Measurements from ENCODE around the gene GLIS1.

GLIS1 gene

DNA sequence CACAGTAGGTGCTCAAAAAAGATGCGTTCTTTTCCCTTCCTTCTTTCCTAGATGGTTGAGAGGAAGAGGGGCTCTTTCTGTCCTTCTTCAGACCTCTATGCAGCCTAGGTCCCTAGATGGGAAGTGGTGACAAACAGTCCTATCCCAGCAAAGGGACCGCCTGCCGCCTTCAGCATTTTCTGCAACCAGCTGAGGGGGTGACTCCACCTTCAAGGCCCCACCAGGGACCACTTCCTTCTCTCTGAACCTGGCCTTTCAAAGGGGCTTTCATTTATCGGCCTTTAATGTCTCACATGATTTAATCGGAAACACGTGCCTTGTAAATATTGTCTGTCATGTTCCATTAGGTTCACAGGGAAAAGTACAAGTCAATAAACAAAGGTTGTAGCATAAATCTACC is 32.6 kb downstream of the GLIS1 start:
- Histone ChIP-seq H3K4me3 (ENCODE audit: insufficient read depth in 1 of 2, low read depth in 1 of 2, low read length in 2 of 2) (no peak overlapping the region), H4K8ac (ENCODE audit: low read length) (no peak overlapping the region)

DNA sequence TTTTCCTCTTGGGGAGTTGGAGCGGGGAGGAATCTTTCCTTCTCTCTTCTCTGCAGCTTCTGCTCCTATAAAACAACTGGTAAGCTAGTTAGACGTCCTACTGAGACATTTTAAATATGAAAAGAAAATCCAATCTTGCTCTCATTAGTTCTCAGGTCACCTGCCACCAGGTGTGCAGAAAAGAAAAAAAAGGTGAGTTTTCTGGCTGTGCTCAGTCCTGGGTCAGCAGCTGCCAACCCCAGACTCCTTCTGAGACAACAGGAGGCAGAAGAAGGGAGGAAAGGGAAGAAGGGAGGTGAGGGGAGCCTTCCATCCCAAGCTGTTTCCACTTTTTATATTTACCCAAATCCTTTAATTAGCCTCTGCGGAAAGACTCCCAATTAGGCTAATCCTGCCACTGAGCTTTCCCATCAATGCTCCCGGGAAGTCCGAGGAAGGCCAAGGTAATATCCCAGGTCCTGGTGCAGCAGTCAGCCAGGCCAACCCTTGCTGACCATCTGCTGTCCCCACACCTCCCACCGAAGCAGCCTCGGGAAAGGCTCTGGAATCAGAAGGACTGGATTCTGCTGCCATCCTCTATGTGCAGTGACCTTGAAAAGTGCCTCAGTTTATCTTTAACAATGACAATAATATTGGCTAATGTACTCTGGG is 33.4 kb downstream of the GLIS1 start:
- Histone ChIP-seq H3K4me3 (ENCODE audit: insufficient read depth in 1 of 2, low read depth in 1 of 2, low read length in 2 of 2) (no peak overlapping the region), H3K36me3 (ENCODE audit: control insufficient read depth in 1 of 2, insufficient read depth in 2 of 2, low read depth in 1 of 2, low read length in 2 of 2) (peaks cover 0 to 25% of the 10 kb centered on the region in 2 experiments), H2BK12ac (ENCODE audit: low read length in 2 of 2) (no peak overlapping the region), H3K9me3 (ENCODE audit: control insufficient read depth, low read length) (peaks cover 5% of the 10 kb centered on the region), H2BK5ac (ENCODE audit: low read depth, low read length, poor library complexity, severe bottlenecking) (no peak overlapping the region), H2BK15ac (ENCODE audit: low read depth, poor library complexity, severe bottlenecking) (no peak overlapping the region), H3K9ac (ENCODE audit: low read length) (no peak overlapping the region), H3K14ac (ENCODE audit: low read length in 2 of 2) (no peak overlapping the region), H3K27me3 (ENCODE audit: control insufficient read depth in 1 of 2, insufficient read depth in 1 of 2, low read length in 2 of 2) (peaks cover 0 to 67% of the 10 kb centered on the region in 2 experiments), H3K23ac (ENCODE audit: low read length in 2 of 2) (no peak overlapping the region), H2AK5ac (ENCODE audit: low read length, severe bottlenecking) (no peak overlapping the region), H2AFZ (ENCODE audit: low read depth, low read length) (no peak overlapping the region), H3K4me1 (ENCODE audit: control insufficient read depth, insufficient read depth, low read depth, low read length) (peaks cover 8% of the 10 kb centered on the region), H4K8ac (ENCODE audit: low read length) (no peak overlapping the region), H3K27ac (ENCODE audit: low read length, poor library complexity, severe bottlenecking) (no peak overlapping the region), H4K91ac (ENCODE audit: low read length) (no peak overlapping the region), H3K18ac (ENCODE audit: low read depth in 1 of 2, low read length in 2 of 2) (no peak overlapping the region), H2BK120ac (ENCODE audit: low read depth, low read length) (no peak overlapping the region), H3K4ac (ENCODE audit: low read depth in 1 of 2, low read length in 2 of 2) (no peak overlapping the region), H3K79me1 (replicated peaks; ENCODE audit: low read length, poor library complexity, severe bottlenecking) (peaks cover 39% of the 10 kb centered on the region), H3K4me2 (ENCODE audit: low read length, poor library complexity, severe bottlenecking) (no peak overlapping the region)
- WGBS: 46% methylated on average over 4 of the region's 7 CpGs
- no peak for DNase-seq

More for the DNA sequence above, 32.6 kb downstream of the GLIS1 start:
- no peak overlapping the region for H2BK12ac ChIP-seq (ENCODE audit: low read length in 2 of 2)
- no peak overlapping the region for H3K18ac ChIP-seq (ENCODE audit: low read depth in 1 of 2, low read length in 2 of 2)
- no peak overlapping the region for H2AK5ac ChIP-seq (ENCODE audit: low read length, severe bottlenecking)
- H3K9ac ChIP-seq (ENCODE audit: low read length): no peak overlapping the region
- H2BK120ac ChIP-seq (ENCODE audit: low read depth, low read length): no peak overlapping the region
- H3K4me1 ChIP-seq (ENCODE audit: control insufficient read depth, insufficient read depth, low read depth, low read length): peaks cover 13% of the 10 kb centered on the region
- H3K14ac ChIP-seq (ENCODE audit: low read length in 2 of 2): no peak overlapping the region
- H3K36me3 ChIP-seq (ENCODE audit: control insufficient read depth in 1 of 2, insufficient read depth in 2 of 2, low read depth in 1 of 2, low read length in 2 of 2): peaks cover 0 to 27% of the 10 kb centered on the region in 2 experiments
- H3K79me1 ChIP-seq (replicated peaks; ENCODE audit: low read length, poor library complexity, severe bottlenecking): peaks cover 40% of the 10 kb centered on the region
- no peak overlapping the region for H3K23ac ChIP-seq (ENCODE audit: low read length in 2 of 2)
- H3K4me2 ChIP-seq (ENCODE audit: low read length, poor library complexity, severe bottlenecking): no peak overlapping the region
- no peak overlapping the region for H3K4ac ChIP-seq (ENCODE audit: low read depth in 1 of 2, low read length in 2 of 2)
- H3K27ac ChIP-seq (ENCODE audit: low read length, poor library complexity, severe bottlenecking): no peak overlapping the region
- no peaks in the 10 kb centered on the region for H3K9me3 ChIP-seq (ENCODE audit: control insufficient read depth, low read length)
- 69% methylated on average over 5 of the region's 6 CpGs for WGBS
- H2BK5ac ChIP-seq (ENCODE audit: low read depth, low read length, poor library complexity, severe bottlenecking): no peak overlapping the region
- no peak overlapping the region for H4K91ac ChIP-seq (ENCODE audit: low read length)
- no peak for DNase-seq
- peaks cover 0 to 68% of the 10 kb centered on the region in 2 experiments for H3K27me3 ChIP-seq (ENCODE audit: control insufficient read depth in 1 of 2, insufficient read depth in 1 of 2, low read length in 2 of 2)
- no peak overlapping the region for H2AFZ ChIP-seq (ENCODE audit: low read depth, low read length)
- no peak overlapping the region for H2BK15ac ChIP-seq (ENCODE audit: low read depth, poor library complexity, severe bottlenecking)

- peaks cover 0 to 69% of the 10 kb centered on the region in 2 experiments for H3K27me3 ChIP-seq (ENCODE audit: control insufficient read depth in 1 of 2, insufficient read depth in 1 of 2, low read length in 2 of 2)
- H2BK120ac ChIP-seq (ENCODE audit: low read depth, low read length): no peak overlapping the region
- H4K91ac ChIP-seq (ENCODE audit: low read length): no peak overlapping the region
- H3K4me1 ChIP-seq (ENCODE audit: control insufficient read depth, insufficient read depth, low read depth, low read length): peaks cover 7% of the 10 kb centered on the region
- no peak overlapping the region for H3K18ac ChIP-seq (ENCODE audit: low read depth in 1 of 2, low read length in 2 of 2)
- no peak overlapping the region for H2AK5ac ChIP-seq (ENCODE audit: low read length, severe bottlenecking)
- no peak overlapping the region for H3K14ac ChIP-seq (ENCODE audit: low read length in 2 of 2)
- H2BK12ac ChIP-seq (ENCODE audit: low read length in 2 of 2): no peak overlapping the region
- no peak overlapping the region for H3K4ac ChIP-seq (ENCODE audit: low read depth in 1 of 2, low read length in 2 of 2)
- 89% methylated on average over 7 of the region's 8 CpGs for WGBS
- H3K9me3 ChIP-seq (ENCODE audit: control insufficient read depth, low read length): peaks cover 7% of the 10 kb centered on the region
- H3K23ac ChIP-seq (ENCODE audit: low read length in 2 of 2): no peak overlapping the region
- DNase-seq: no peak
- peaks cover 0 to 25% of the 10 kb centered on the region in 2 experiments for H3K36me3 ChIP-seq (ENCODE audit: control insufficient read depth in 1 of 2, insufficient read depth in 2 of 2, low read depth in 1 of 2, low read length in 2 of 2)
- no peak overlapping the region for H3K9ac ChIP-seq (ENCODE audit: low read length)
- H3K4me2 ChIP-seq (ENCODE audit: low read length, poor library complexity, severe bottlenecking): no peak overlapping the region
- H3K27ac ChIP-seq (ENCODE audit: low read length, poor library complexity, severe bottlenecking): no peak overlapping the region
- H3K4me3 ChIP-seq (ENCODE audit: insufficient read depth in 1 of 2, low read depth in 1 of 2, low read length in 2 of 2): no peak overlapping the region
- H2BK15ac ChIP-seq (ENCODE audit: low read depth, poor library complexity, severe bottlenecking): no peak overlapping the region
- H4K8ac ChIP-seq (ENCODE audit: low read length): no peak overlapping the region
- peaks cover 37% of the 10 kb centered on the region for H3K79me1 ChIP-seq (replicated peaks; ENCODE audit: low read length, poor library complexity, severe bottlenecking)
- H2BK5ac ChIP-seq (ENCODE audit: low read depth, low read length, poor library complexity, severe bottlenecking): no peak overlapping the region
- H2AFZ ChIP-seq (ENCODE audit: low read depth, low read length): no peak overlapping the region
Observed at GRCh38 chr1:53704804-53705445, 34.0 kb downstream of the GLIS1 start.

- H2BK5ac ChIP-seq (ENCODE audit: low read depth, low read length, poor library complexity, severe bottlenecking): no peak overlapping the region
- H3K79me1 ChIP-seq (replicated peaks; ENCODE audit: low read length, poor library complexity, severe bottlenecking): peaks cover 31% of the 10 kb centered on the region
- H3K9ac ChIP-seq (ENCODE audit: low read length): no peak overlapping the region
- H3K27ac ChIP-seq (ENCODE audit: low read length, poor library complexity, severe bottlenecking): no peak overlapping the region
- H2BK15ac ChIP-seq (ENCODE audit: low read depth, poor library complexity, severe bottlenecking): no peak overlapping the region
- H4K91ac ChIP-seq (ENCODE audit: low read length): no peak overlapping the region
- no peak overlapping the region for H3K4me3 ChIP-seq (ENCODE audit: insufficient read depth in 1 of 2, low read depth in 1 of 2, low read length in 2 of 2)
- H3K27me3 ChIP-seq (ENCODE audit: control insufficient read depth in 1 of 2, insufficient read depth in 1 of 2, low read length in 2 of 2): peaks cover 0 to 66% of the 10 kb centered on the region in 2 experiments
- DNase-seq: no peak
- no peak overlapping the region for H2AK5ac ChIP-seq (ENCODE audit: low read length, severe bottlenecking)
- no peak overlapping the region for H3K23ac ChIP-seq (ENCODE audit: low read length in 2 of 2)
- no peak overlapping the region for H2BK120ac ChIP-seq (ENCODE audit: low read depth, low read length)
- H2BK12ac ChIP-seq (ENCODE audit: low read length in 2 of 2): no peak overlapping the region
- H3K4me1 ChIP-seq (ENCODE audit: control insufficient read depth, insufficient read depth, low read depth, low read length): peaks cover 7% of the 10 kb centered on the region
- no peak overlapping the region for H4K8ac ChIP-seq (ENCODE audit: low read length)
- H3K9me3 ChIP-seq (ENCODE audit: control insufficient read depth, low read length): peaks cover 7% of the 10 kb centered on the region
- no peak overlapping the region for H3K4ac ChIP-seq (ENCODE audit: low read depth in 1 of 2, low read length in 2 of 2)
- H3K18ac ChIP-seq (ENCODE audit: low read depth in 1 of 2, low read length in 2 of 2): no peak overlapping the region
- H3K36me3 ChIP-seq (ENCODE audit: control insufficient read depth in 1 of 2, insufficient read depth in 2 of 2, low read depth in 1 of 2, low read length in 2 of 2): peaks cover 0 to 21% of the 10 kb centered on the region in 2 experiments
- H3K4me2 ChIP-seq (ENCODE audit: low read length, poor library complexity, severe bottlenecking): no peak overlapping the region
- WGBS: 88% methylated on average over 5 of the region's 5 CpGs
- no peak overlapping the region for H3K14ac ChIP-seq (ENCODE audit: low read length in 2 of 2)
- no peak overlapping the region for H2AFZ ChIP-seq (ENCODE audit: low read depth, low read length)
Observed at GRCh38 chr1:53704304-53704703, 34.7 kb downstream of the GLIS1 start.
